ENCODE measurements around the gene ZNF219. TPM values are rescaled to one million over a fixed set of nuclear protein-coding genes. Genes with fewer than 3 reads are reported as not detected.

The ZNF219 gene
- total and polyA plus RNA-seq, 10 of the 15 experiments (the other 5 are each of a cell fraction or from before 2014, with no cell fraction given): 0.16 to 6.4 (median 1.9) TPM

DNA sequence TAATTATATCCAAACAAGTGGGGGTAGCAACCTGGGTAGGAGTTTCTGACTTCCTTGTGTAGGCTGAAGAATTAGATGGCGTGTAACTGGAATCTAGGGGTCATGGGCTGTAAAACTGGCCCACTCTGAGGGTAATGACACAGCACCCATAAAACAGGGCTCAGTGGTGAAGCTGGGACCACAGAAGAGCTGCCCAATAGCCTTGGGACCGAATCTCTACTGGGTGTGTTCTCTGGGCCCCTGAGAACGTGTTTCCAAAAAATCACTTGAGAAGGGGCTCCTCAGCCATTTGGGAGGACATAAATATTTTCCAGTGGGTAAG is 37.1 kb downstream of the ZNF219 start:
- FAIRE-seq (no peak), ATAC-seq (no peak), DNase-seq (ENCODE audit: low read depth, low spot score) (no peak)
- Histone ChIP-seq H3K36me3 (ENCODE audit: control insufficient read depth in 2 of 2, insufficient read depth in 2 of 2, low read length in 1 of 2) (no peaks in the 10 kb centered on the region), H3K4me3 (no peak overlapping the region), H3K4me2 (ENCODE audit: control insufficient read depth, insufficient read depth) (no peak overlapping the region), H3K79me2 (ENCODE audit: control insufficient read depth, insufficient read depth, low read length) (no peaks in the 10 kb centered on the region), H4K20me1 (ENCODE audit: control insufficient read depth, insufficient read depth) (no peaks in the 10 kb centered on the region), H2AFZ (ENCODE audit: control insufficient read depth, low read depth, low read length) (no peak overlapping the region), H3K9ac (ENCODE audit: control insufficient read depth, insufficient read depth, low read length) (no peak overlapping the region), H3K9me3 (replicated peaks; ENCODE audit: control insufficient read depth, insufficient read depth, low read length) (no peaks in the 10 kb centered on the region), H3K27me3 (replicated peaks in 1 of 2; ENCODE audit: control insufficient read depth in 2 of 2, insufficient read depth in 2 of 2, low read length in 1 of 2) (peaks cover 0 to 1% of the 10 kb centered on the region in 2 experiments; a peak in 1 of 4 replicates), H3K27ac (ENCODE audit: control insufficient read depth, insufficient read depth) (no peak overlapping the region), H3K4me1 (ENCODE audit: control insufficient read depth, insufficient read depth, low read length) (no peaks in the 10 kb centered on the region)
- in situ Hi-C loops (cut with MboI): no loop called here
- ChIA-PET RAD21 (ENCODE audit: unreplicated experiment) (interaction anchor here (1.0 kb wide), 1 partner anchor 31 kb away, joined by 3 read pairs; no protein-coding TSS in a partner anchor), CTCF (interaction anchor here (1.3 to 2.9 kb wide), 3 partner anchors 31 to 46 kb away, joined by 3 to 12 read pairs (median 4); no protein-coding TSS in a partner anchor), POLR2A (no interaction called here), SMC1A (ENCODE audit: uncharacterized antibody, unreplicated experiment) (interaction anchor here (1.2 kb wide), 1 partner anchor 12 kb away, joined by 3 read pairs; no protein-coding TSS in a partner anchor)
- WGBS (ENCODE audit: insufficient coverage, insufficient replicate concordance, low lambda C conversion rate, missing lambda C conversion rate): 2% methylated on average over 3 of the region's 3 CpGs
- no peak for TF ChIP-seq NR2F1 (conservative IDR thresholded peaks at IDR 0.05)
- no peak for TF ChIP-seq SREBF1 (IDR thresholded peaks at IDR 0.05; ENCODE audit: low read length)
- TF ChIP-seq MYC (IDR thresholded peaks at IDR 0.05; ENCODE audit: insufficient read depth, insufficient read length, insufficient replicate concordance, low read length, severe bottlenecking): no peak
- no peak for TF ChIP-seq NFYB (IDR thresholded peaks at IDR 0.05; ENCODE audit: insufficient read depth, low read depth, low read length)
- no peak for TF ChIP-seq FOS (IDR thresholded peaks at IDR 0.05; ENCODE audit: borderline replicate concordance, extremely low read depth, insufficient read length)
- BruUV-seq (replicated peaks): no TSS peak
- intact Hi-C loops (cut with micrococcal nuclease; ENCODE audit: unreplicated experiment): no loop called here

GRCh38 chr14:21060614-21061346 is 37.7 kb downstream of the ZNF219 start:
- Histone ChIP-seq H3K4me1 (ENCODE audit: control insufficient read depth, insufficient read depth, low read length) (no peaks in the 10 kb centered on the region), H3K9me3 (replicated peaks; ENCODE audit: control insufficient read depth, insufficient read depth, low read length) (no peaks in the 10 kb centered on the region), H4K20me1 (ENCODE audit: control insufficient read depth, insufficient read depth) (no peaks in the 10 kb centered on the region), H3K36me3 (ENCODE audit: control insufficient read depth in 2 of 2, insufficient read depth in 2 of 2, low read length in 1 of 2) (no peaks in the 10 kb centered on the region), H3K4me3 (no peak overlapping the region), H3K79me2 (ENCODE audit: control insufficient read depth, insufficient read depth, low read length) (no peaks in the 10 kb centered on the region), H3K27me3 (replicated peaks in 1 of 2; ENCODE audit: control insufficient read depth in 2 of 2, insufficient read depth in 2 of 2, low read length in 1 of 2) (peaks cover 0 to 1% of the 10 kb centered on the region in 2 experiments; a peak in 1 of 4 replicates), H3K9ac (ENCODE audit: control insufficient read depth, insufficient read depth, low read length) (no peak overlapping the region), H3K27ac (ENCODE audit: control insufficient read depth, insufficient read depth) (no peak overlapping the region), H2AFZ (ENCODE audit: control insufficient read depth, low read depth, low read length) (no peak overlapping the region), H3K4me2 (ENCODE audit: control insufficient read depth, insufficient read depth) (no peak overlapping the region)
- no peak for ATAC-seq
- no peak for DNase-seq (ENCODE audit: low read depth, low spot score)
- ChIA-PET RAD21 (ENCODE audit: unreplicated experiment) (no interaction called here), POLR2A (no interaction called here), CTCF (interaction anchor here (2.9 kb wide), 1 partner anchor 44 kb away, joined by 12 read pairs; no protein-coding TSS in a partner anchor), SMC1A (ENCODE audit: uncharacterized antibody, unreplicated experiment) (no interaction called here)
- intact Hi-C loops (cut with micrococcal nuclease; ENCODE audit: unreplicated experiment): no loop called here
- in situ Hi-C loops (cut with MboI): no loop called here
- no TSS peak for BruUV-seq (replicated peaks)
- FAIRE-seq: no peak
- TF ChIP-seq PML (IDR thresholded peaks at IDR 0.05; ENCODE audit: low read length) (no peak), TBL1XR1 (IDR thresholded peaks at IDR 0.05; ENCODE audit: low read depth, low read length) (no peak)
- TF ChIP-seq, protein P1, sequence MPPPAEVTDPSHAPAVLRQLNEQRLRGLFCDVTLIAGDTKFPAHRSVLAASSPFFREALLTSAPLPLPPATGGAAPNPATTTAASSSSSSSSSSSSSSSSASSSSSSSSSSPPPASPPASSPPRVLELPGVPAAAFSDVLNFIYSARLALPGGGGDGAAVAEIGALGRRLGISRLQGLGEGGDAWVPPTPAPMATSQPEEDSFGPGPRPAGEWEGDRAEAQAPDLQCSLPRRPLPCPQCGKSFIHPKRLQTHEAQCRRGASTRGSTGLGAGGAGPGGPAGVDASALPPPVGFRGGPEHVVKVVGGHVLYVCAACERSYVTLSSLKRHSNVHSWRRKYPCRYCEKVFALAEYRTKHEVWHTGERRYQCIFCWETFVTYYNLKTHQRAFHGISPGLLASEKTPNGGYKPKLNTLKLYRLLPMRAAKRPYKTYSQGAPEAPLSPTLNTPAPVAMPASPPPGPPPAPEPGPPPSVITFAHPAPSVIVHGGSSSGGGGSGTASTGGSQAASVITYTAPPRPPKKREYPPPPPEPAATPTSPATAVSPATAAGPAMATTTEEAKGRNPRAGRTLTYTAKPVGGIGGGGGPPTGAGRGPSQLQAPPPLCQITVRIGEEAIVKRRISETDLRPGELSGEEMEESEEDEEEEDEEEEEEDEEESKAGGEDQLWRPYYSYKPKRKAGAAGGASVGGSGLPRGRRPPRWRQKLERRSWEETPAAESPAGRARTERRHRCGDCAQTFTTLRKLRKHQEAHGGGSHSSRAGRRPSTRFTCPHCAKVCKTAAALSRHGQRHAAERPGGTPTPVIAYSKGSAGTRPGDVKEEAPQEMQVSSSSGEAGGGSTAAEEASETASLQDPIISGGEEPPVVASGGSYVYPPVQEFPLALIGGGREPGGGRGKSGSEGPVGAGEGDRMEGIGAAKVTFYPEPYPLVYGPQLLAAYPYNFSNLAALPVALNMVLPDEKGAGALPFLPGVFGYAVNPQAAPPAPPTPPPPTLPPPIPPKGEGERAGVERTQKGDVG (CRISPR knock-in tag; IDR thresholded peaks at IDR 0.05): no peak
- WGBS (ENCODE audit: insufficient coverage, insufficient replicate concordance, low lambda C conversion rate, missing lambda C conversion rate): 21% methylated on average over 13 of the region's 13 CpGs
